GM12878 (cell line): ENCODE measurements around the gene PROSER3. TPM values are rescaled to one million over a fixed set of nuclear protein-coding genes. Genes with fewer than 3 reads are reported as not detected.

Source experiments
- ATAC-seq: fragments of 200-7000 bp; cut with Tn5 transposase; 3 replicates; pipeline ENCODE4 v1.9.1; 2020; ENCODE audit warnings: mild to moderate bottlenecking, moderate library complexity
- BruUV-seq: library from RNA; stranded (reverse); fragments of 400-500 nt; replicated peaks from 2 replicates; lab custom pipeline; 2021; lab: Mats Ljungman, UMichigan
- CTCF ChIA-PET: fragments of 300-600 bp; sonication (Branson Sonifier 250); formaldehyde crosslinking; extraction: SDS; loops from one replicate; lab custom pipeline; 2021; ENCODE audit warnings: inconsistent platforms; lab: Yijun Ruan, JAX
- POLR2A ChIA-PET: fragments of 350-600 bp; formaldehyde crosslinking; extraction: SDS; loops from one replicate; lab custom pipeline; 2021; ENCODE audit warnings: inconsistent platforms; lab: Charles Lee
- RAD21 ChIA-PET: fragments of 300-600 bp; sonication (Branson Sonifier 250); formaldehyde crosslinking; loops from one replicate; lab custom pipeline; 2023; ENCODE audit warnings: antibody characterized with exemption; ENCODE audit not compliant: unreplicated experiment; lab: Charles Lee
- SMC1A ChIA-PET: fragments of 300-600 bp; sonication (Branson Sonifier 250); formaldehyde crosslinking; loops from one replicate; lab custom pipeline; 2023; ENCODE audit not compliant: unreplicated experiment, uncharacterized antibody; lab: Charles Lee
- DNase-seq: peaks from one replicate; pipeline ENCODE4 v3.0.0-alpha.2; 2011; ENCODE audit warnings: low read depth, low spot score
- FAIRE-seq: peaks from 3 replicates; lab custom pipeline; 2011; peaks lifted over from hg19 to GRCh38; lab: Jason Lieb, UNC
- H2AFZ ChIP-seq: 2 replicates; pipeline ENCODE4 v1.6.0; 2011; ENCODE audit warnings: low read depth, low read length, control low read depth; ENCODE audit not compliant: control insufficient read depth
- H3K27ac ChIP-seq: 2 replicates; pipeline ENCODE4 v1.5.1; 2011; ENCODE audit warnings: control low read depth; ENCODE audit not compliant: control insufficient read depth, insufficient read depth
- H3K27me3 ChIP-seq, 2 experiments: replicated peaks in 1 of 2; 2 replicates each; pipeline versions ENCODE4 v1.6.0 to v1.6.1; 2011; ENCODE audit warnings: low read length in 1 of 2; ENCODE audit not compliant: control insufficient read depth in 2 of 2, insufficient read depth in 2 of 2
- H3K36me3 ChIP-seq, 2 experiments: 2 replicates each; pipeline ENCODE4 v1.5.1; 2011; ENCODE audit warnings: low read length in 1 of 2; ENCODE audit not compliant: control insufficient read depth in 2 of 2, insufficient read depth in 2 of 2
- H3K4me1 ChIP-seq: 2 replicates; pipeline ENCODE4 v1.6.1; 2011; ENCODE audit warnings: mild to moderate bottlenecking, low read length, moderate library complexity, mixed read lengths; ENCODE audit not compliant: control insufficient read depth, insufficient read depth
- H3K4me2 ChIP-seq: 2 replicates; pipeline ENCODE4 v1.6.0; 2011; ENCODE audit warnings: control low read depth; ENCODE audit not compliant: control insufficient read depth, insufficient read depth
- H3K4me3 ChIP-seq: fragments of 200-600 bp; sonication (generic); 2 replicates; pipeline ENCODE4 v1.5.1; 2016
- H3K79me2 ChIP-seq: 2 replicates; pipeline ENCODE4 v1.6.0; 2011; ENCODE audit warnings: low read length; ENCODE audit not compliant: control insufficient read depth, insufficient read depth
- H3K9ac ChIP-seq: 2 replicates; pipeline ENCODE4 v1.8.0; 2011; ENCODE audit warnings: low read length, control low read depth, mixed read lengths; ENCODE audit not compliant: control insufficient read depth, insufficient read depth
- H3K9me3 ChIP-seq: replicated peaks from 3 replicates; pipeline ENCODE4 v1.5.1; 2011; ENCODE audit warnings: mild to moderate bottlenecking, low read length; ENCODE audit not compliant: control insufficient read depth, insufficient read depth
- H4K20me1 ChIP-seq: 2 replicates; pipeline ENCODE4 v1.6.0; 2011; ENCODE audit not compliant: control insufficient read depth, insufficient read depth
- DPF2 ChIP-seq: fragments of 450-650 bp; IDR thresholded peaks from 2 replicates; pipeline ENCODE4 v1.6.1; 2017; ENCODE audit warnings: mild to moderate bottlenecking
- IRF4 ChIP-seq: IDR thresholded peaks from 2 replicates; pipeline ENCODE4 v1.6.1; 2011; ENCODE audit warnings: low read depth, low read length
- NR2C2 ChIP-seq: IDR thresholded peaks from 2 replicates; pipeline ENCODE4 v1.6.1; 2011; ENCODE audit warnings: borderline replicate concordance, low read depth; ENCODE audit not compliant: control insufficient read depth, insufficient read length
- RAD51 ChIP-seq: fragments of 450-650 bp; IDR thresholded peaks from 2 replicates; pipeline ENCODE4 v1.6.1; 2016; ENCODE audit warnings: moderate library complexity, mild to moderate bottlenecking, inconsistent platforms
- SMAD5 ChIP-seq: IDR thresholded peaks from 2 replicates; pipeline ENCODE4 v1.6.1; 2016; ENCODE audit warnings: antibody characterized with exemption, low read depth
- STAT3 ChIP-seq: IDR thresholded peaks from 2 replicates; pipeline ENCODE4 v1.6.1; 2011; ENCODE audit warnings: low read depth, low read length, improper control_type of control experiment
- TARDBP ChIP-seq: IDR thresholded peaks from 2 replicates; pipeline ENCODE4 v1.6.1; 2016; ENCODE audit warnings: borderline replicate concordance
- TCF12 ChIP-seq: IDR thresholded peaks from 2 replicates; pipeline ENCODE4 v1.6.1; 2011; ENCODE audit warnings: low read depth, mild to moderate bottlenecking, low read length
- WRNIP1 ChIP-seq: IDR thresholded peaks from 2 replicates; pipeline ENCODE4 v1.6.1; 2011; ENCODE audit warnings: low read depth, low read length, improper control_type of control experiment, borderline replicate concordance
- ZNF384 ChIP-seq: IDR thresholded peaks from 2 replicates; pipeline ENCODE4 v1.6.1; 2012; ENCODE audit warnings: low read depth, mild to moderate bottlenecking, low read length, improper control_type of control experiment, borderline replicate concordance
- ZNF592 ChIP-seq: fragments of 450-650 bp; IDR thresholded peaks from 2 replicates; pipeline ENCODE4 v1.6.1; 2017; ENCODE audit warnings: mild to moderate bottlenecking, moderate library complexity
- WGBS: methylation state at CpG from one replicate; pipeline ENCODE4 v1.1.6; 2016; ENCODE audit warnings: low lambda C conversion rate; ENCODE audit not compliant: insufficient replicate concordance, insufficient coverage; ENCODE audit errors: missing lambda C conversion rate; 5-methylcytosine and 5-hydroxymethylcytosine counted together
- in situ Hi-C: fragments of 300-500 bp; cut with MboI; formaldehyde crosslinking; loops from 9 replicates; pipeline ENCODE4 v1.14.3; 2018; ENCODE audit warnings: mixed read lengths
- intact Hi-C: fragments of 100-400 bp; cut with micrococcal nuclease; formaldehyde crosslinking; loops from one replicate; pipeline ENCODE4 v1.14.2; 2022; ENCODE audit not compliant: unreplicated experiment
- polyA plus RNA-seq, 11 experiments: library from polyadenylated mRNA; depleted of rRNA in 4 of 11; unstranded in 6 of 11; stranded (reverse) in 5 of 11; fragments of >200 nt; fragmentation: Nextera tagmentation in 4 of 11; fragmentation: Illumina TruSeq in 1 of 11; extraction: Ambion mirVana in 4 of 11; extraction: Trizol in 1 of 11; gene quantifications; 1 replicate in 1 of 11; 2 replicates in 10 of 11; pipeline versions ENCODE4 v1.2.1 to v1.2.3, GENCODE V29; 2011 to 2016; ENCODE audit warnings: inconsistent platforms in 2 of 11, missing spikeins in 2 of 11, low read depth in 1 of 11
- total RNA-seq, 4 experiments: library from RNA; depleted of rRNA in 3 of 4; stranded (reverse); fragments of >200 nt in 3 of 4; fragmentation: Illumina TruSeq in 1 of 4; extraction: Trizol in 1 of 4; gene quantifications; 2 replicates each; pipeline versions ENCODE4 v1.2.1 to v1.2.3, GENCODE V29; 2013 to 2021
- TF ChIP-seq, protein P1 (sequence below): fragments of 450-650 bp; formaldehyde crosslinking; IDR thresholded peaks from 2 replicates; pipeline ENCODE4 v1.4.0; 2022; ENCODE audit warnings: mild to moderate bottlenecking, moderate library complexity
- TF ChIP-seq, protein P2 (sequence below): fragments of 450-650 bp; formaldehyde crosslinking; IDR thresholded peaks from 2 replicates; pipeline ENCODE4 v1.4.0; 2020; ENCODE audit warnings: mild to moderate bottlenecking, moderate library complexity

PROSER3 gene
- total and polyA plus RNA-seq, 10 of the 15 experiments (the other 5 are each of a cell fraction or from before 2014, with no cell fraction given), result 0.85 to 25.1 (median 9.6) TPM

DNA sequence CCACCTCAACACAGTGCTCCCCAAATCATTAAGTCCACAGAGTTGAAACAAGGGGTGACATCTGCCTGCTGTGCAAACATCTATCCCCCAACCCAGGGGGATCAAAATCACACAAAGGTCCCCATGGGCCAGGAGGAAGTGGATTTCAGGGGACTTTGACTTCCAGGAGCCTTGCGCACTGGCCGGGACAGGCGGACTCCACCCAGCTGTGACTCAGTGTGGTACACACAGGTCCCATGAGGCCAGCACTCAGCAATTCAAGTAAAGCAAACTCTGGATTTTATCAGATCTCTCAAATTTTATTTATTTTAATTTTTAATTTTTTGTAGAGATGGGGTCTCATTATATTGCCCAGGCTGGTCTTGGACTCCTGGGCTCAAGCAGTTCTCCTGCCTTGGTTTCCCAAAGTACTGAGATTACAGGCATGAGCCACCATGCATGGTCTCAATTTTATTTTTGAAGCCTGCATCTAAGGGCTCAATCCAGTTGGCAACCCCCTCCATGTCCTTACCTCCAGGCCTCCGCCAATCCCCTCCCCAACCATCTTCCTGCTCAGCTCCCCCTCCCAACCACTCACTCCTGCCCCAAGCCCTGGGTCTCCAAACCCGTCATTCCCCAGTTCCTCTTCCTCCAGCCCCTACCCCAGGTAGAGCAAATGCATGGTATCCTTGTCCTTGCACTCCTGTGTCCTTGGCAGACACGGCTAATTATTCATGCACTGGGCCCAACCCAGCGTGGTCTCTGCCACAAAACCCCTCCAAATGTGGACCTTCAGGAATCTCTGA lies 35.6 kb downstream of the PROSER3 start:
- WGBS, result 32% methylated on average over 7 of the region's 7 CpGs
- ChIA-PET SMC1A (no interaction called here), POLR2A (no interaction called here), RAD21 (no interaction called here), CTCF (no interaction called here)
- DNase-seq, result no peak
- no peak for ATAC-seq
- BruUV-seq, result no TSS peak
- no peaks in the 10 kb centered on the region for H3K79me2 ChIP-seq
- H3K36me3 ChIP-seq, result no peaks in the 10 kb centered on the region
- H3K4me3 ChIP-seq, result no peak overlapping the region
- H3K9me3 ChIP-seq, result no peaks in the 10 kb centered on the region
- H3K27me3 ChIP-seq, result peaks cover 0 to 2% of the 10 kb centered on the region in 2 experiments; a peak in 1 of 4 replicates
- FAIRE-seq, result no peak
- H3K4me2 ChIP-seq, result no peak overlapping the region
- no peaks in the 10 kb centered on the region for H4K20me1 ChIP-seq
- no peak overlapping the region for H3K27ac ChIP-seq
- H3K9ac ChIP-seq, result no peak overlapping the region
- H2AFZ ChIP-seq, result no peak overlapping the region
- no peaks in the 10 kb centered on the region for H3K4me1 ChIP-seq
- intact Hi-C loops, result no loop called here
- in situ Hi-C loops, result no loop called here
- TF ChIP-seq RAD51 (no peak), STAT3 (no peak), ZNF384 (no peak), SMAD5 (no peak), TARDBP (no peak), ZNF592 (no peak), DPF2 (no peak), NR2C2 (no peak), IRF4 (no peak), WRNIP1 (no peak), TCF12 (no peak)
- TF ChIP-seq, protein P1, sequence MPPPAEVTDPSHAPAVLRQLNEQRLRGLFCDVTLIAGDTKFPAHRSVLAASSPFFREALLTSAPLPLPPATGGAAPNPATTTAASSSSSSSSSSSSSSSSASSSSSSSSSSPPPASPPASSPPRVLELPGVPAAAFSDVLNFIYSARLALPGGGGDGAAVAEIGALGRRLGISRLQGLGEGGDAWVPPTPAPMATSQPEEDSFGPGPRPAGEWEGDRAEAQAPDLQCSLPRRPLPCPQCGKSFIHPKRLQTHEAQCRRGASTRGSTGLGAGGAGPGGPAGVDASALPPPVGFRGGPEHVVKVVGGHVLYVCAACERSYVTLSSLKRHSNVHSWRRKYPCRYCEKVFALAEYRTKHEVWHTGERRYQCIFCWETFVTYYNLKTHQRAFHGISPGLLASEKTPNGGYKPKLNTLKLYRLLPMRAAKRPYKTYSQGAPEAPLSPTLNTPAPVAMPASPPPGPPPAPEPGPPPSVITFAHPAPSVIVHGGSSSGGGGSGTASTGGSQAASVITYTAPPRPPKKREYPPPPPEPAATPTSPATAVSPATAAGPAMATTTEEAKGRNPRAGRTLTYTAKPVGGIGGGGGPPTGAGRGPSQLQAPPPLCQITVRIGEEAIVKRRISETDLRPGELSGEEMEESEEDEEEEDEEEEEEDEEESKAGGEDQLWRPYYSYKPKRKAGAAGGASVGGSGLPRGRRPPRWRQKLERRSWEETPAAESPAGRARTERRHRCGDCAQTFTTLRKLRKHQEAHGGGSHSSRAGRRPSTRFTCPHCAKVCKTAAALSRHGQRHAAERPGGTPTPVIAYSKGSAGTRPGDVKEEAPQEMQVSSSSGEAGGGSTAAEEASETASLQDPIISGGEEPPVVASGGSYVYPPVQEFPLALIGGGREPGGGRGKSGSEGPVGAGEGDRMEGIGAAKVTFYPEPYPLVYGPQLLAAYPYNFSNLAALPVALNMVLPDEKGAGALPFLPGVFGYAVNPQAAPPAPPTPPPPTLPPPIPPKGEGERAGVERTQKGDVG (CRISPR knock-in tag), result no peak
- TF ChIP-seq, protein P2, sequence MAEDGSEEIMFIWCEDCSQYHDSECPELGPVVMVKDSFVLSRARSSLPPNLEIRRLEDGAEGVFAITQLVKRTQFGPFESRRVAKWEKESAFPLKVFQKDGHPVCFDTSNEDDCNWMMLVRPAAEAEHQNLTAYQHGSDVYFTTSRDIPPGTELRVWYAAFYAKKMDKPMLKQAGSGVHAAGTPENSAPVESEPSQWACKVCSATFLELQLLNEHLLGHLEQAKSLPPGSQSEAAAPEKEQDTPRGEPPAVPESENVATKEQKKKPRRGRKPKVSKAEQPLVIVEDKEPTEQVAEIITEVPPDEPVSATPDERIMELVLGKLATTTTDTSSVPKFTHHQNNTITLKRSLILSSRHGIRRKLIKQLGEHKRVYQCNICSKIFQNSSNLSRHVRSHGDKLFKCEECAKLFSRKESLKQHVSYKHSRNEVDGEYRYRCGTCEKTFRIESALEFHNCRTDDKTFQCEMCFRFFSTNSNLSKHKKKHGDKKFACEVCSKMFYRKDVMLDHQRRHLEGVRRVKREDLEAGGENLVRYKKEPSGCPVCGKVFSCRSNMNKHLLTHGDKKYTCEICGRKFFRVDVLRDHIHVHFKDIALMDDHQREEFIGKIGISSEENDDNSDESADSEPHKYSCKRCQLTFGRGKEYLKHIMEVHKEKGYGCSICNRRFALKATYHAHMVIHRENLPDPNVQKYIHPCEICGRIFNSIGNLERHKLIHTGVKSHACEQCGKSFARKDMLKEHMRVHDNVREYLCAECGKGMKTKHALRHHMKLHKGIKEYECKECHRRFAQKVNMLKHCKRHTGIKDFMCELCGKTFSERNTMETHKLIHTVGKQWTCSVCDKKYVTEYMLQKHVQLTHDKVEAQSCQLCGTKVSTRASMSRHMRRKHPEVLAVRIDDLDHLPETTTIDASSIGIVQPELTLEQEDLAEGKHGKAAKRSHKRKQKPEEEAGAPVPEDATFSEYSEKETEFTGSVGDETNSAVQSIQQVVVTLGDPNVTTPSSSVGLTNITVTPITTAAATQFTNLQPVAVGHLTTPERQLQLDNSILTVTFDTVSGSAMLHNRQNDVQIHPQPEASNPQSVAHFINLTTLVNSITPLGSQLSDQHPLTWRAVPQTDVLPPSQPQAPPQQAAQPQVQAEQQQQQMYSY, result no peak
